ENCODE results near the gene HRK. TPM values are rescaled to one million over a fixed set of nuclear protein-coding genes. Genes with fewer than 3 reads are reported as not detected.

Gene HRK
- total RNA-seq, 1 experiment from 2014 or later, result 3.5 TPM

DNA sequence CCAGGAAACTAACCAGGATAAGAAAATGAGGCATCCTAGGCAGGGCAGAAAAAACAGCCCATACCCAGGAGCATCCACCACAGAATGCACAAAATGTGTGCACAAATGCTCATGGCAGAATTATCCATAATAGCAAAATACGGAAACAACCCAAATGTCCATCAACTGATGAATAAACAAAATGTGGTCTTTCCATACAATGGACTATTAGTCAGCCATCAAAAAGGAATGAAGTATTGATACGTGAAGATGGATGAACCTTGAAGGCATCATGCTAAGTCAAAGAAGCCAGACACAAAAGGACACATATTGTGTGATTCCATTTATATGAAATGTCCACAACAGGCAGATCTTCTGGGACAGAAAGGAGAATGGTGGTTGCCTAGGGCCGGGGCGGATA is 19.1 kb downstream of the HRK start (continued):
- no peak for TF ChIP-seq PRRX2 (CRISPR knock-in tag; IDR thresholded peaks at IDR 0.05)
- TF ChIP-seq, protein P1, sequence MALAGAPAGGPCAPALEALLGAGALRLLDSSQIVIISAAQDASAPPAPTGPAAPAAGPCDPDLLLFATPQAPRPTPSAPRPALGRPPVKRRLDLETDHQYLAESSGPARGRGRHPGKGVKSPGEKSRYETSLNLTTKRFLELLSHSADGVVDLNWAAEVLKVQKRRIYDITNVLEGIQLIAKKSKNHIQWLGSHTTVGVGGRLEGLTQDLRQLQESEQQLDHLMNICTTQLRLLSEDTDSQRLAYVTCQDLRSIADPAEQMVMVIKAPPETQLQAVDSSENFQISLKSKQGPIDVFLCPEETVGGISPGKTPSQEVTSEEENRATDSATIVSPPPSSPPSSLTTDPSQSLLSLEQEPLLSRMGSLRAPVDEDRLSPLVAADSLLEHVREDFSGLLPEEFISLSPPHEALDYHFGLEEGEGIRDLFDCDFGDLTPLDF (CRISPR knock-in tag; IDR thresholded peaks at IDR 0.05), result no peak
- no peak for TF ChIP-seq ZNF317 (CRISPR knock-in tag; IDR thresholded peaks at IDR 0.05; ENCODE audit: borderline replicate concordance, low read depth)
- TF ChIP-seq IRF2 (CRISPR knock-in tag; IDR thresholded peaks at IDR 0.05; ENCODE audit: borderline replicate concordance, low read depth), result no peak

DNA sequence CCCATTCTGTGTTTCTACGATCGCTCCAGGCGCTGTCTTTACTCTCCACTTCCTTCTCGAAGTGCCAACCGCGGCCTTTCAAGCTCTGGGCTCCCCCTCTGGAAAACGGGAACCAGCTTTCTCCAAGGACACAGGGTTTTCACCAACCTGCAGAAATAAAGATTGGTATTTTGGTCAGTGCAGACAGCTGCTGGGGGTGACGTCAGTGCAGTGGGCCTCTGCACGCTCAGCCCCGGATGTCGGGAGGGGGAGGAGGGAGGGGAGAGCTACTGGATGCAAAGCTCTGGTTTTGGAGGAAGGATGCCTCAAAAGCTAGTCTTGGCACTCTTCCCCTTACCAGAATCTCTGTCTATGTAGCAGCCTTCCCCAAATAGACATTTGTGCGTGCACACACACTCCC is 19.9 kb downstream of the HRK start:
- no peak overlapping the region for H3K4me3 Mint-ChIP-seq
- H3K27me3 Mint-ChIP-seq (ENCODE audit: low read depth), result no peaks in the 10 kb centered on the region
- ChIA-PET CTCF (interaction anchor here (1.0 to 1.1 kb wide), 3 partner anchors 22 to 158 kb away, joined by 3 to 9 read pairs (median 6); no protein-coding TSS in a partner anchor), POLR2A (interaction anchor here (0.5 kb wide), 1 partner anchor 14 kb away, joined by 3 read pairs; no protein-coding TSS in a partner anchor)
- no peak overlapping the region for H3K27ac Mint-ChIP-seq
- peaks cover 14% of the 10 kb centered on the region for H3K4me1 Mint-ChIP-seq
- H3K9me3 Mint-ChIP-seq, result no peaks in the 10 kb centered on the region
- TF ChIP-seq IRF2 (CRISPR knock-in tag; IDR thresholded peaks at IDR 0.05; ENCODE audit: borderline replicate concordance, low read depth) (no peak), GRHL2 (CRISPR knock-in tag; IDR thresholded peaks at IDR 0.05; ENCODE audit: insufficient replicate concordance, severe bottlenecking) (no peak), FOXP1 (CRISPR knock-in tag; IDR thresholded peaks at IDR 0.05; ENCODE audit: borderline replicate concordance) (no peak), ATF1 (CRISPR knock-in tag; IDR thresholded peaks at IDR 0.05) (no peak), SOX15 (CRISPR knock-in tag; IDR thresholded peaks at IDR 0.05) (no peak), JUN (CRISPR knock-in tag; IDR thresholded peaks at IDR 0.05) (no peak), NR3C1 (CRISPR knock-in tag; conservative IDR thresholded peaks at IDR 0.05; ENCODE audit: low read depth) (no peak), ELF4 (CRISPR knock-in tag; IDR thresholded peaks at IDR 0.05; ENCODE audit: low read depth) (no peak), GABPB1 (CRISPR knock-in tag; IDR thresholded peaks at IDR 0.05) (no peak), PRRX2 (CRISPR knock-in tag; IDR thresholded peaks at IDR 0.05) (no peak), HMGA2 (CRISPR knock-in tag; IDR thresholded peaks at IDR 0.05) (no peak), ETV6 (CRISPR knock-in tag; IDR thresholded peaks at IDR 0.05) (no peak), NR2C2 (CRISPR knock-in tag; IDR thresholded peaks at IDR 0.05) (no peak)
- TF ChIP-seq, protein P2, sequence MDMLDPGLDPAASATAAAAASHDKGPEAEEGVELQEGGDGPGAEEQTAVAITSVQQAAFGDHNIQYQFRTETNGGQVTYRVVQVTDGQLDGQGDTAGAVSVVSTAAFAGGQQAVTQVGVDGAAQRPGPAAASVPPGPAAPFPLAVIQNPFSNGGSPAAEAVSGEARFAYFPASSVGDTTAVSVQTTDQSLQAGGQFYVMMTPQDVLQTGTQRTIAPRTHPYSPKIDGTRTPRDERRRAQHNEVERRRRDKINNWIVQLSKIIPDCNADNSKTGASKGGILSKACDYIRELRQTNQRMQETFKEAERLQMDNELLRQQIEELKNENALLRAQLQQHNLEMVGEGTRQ (CRISPR knock-in tag; IDR thresholded peaks at IDR 0.05), result no peak
- TF ChIP-seq, protein P3, sequence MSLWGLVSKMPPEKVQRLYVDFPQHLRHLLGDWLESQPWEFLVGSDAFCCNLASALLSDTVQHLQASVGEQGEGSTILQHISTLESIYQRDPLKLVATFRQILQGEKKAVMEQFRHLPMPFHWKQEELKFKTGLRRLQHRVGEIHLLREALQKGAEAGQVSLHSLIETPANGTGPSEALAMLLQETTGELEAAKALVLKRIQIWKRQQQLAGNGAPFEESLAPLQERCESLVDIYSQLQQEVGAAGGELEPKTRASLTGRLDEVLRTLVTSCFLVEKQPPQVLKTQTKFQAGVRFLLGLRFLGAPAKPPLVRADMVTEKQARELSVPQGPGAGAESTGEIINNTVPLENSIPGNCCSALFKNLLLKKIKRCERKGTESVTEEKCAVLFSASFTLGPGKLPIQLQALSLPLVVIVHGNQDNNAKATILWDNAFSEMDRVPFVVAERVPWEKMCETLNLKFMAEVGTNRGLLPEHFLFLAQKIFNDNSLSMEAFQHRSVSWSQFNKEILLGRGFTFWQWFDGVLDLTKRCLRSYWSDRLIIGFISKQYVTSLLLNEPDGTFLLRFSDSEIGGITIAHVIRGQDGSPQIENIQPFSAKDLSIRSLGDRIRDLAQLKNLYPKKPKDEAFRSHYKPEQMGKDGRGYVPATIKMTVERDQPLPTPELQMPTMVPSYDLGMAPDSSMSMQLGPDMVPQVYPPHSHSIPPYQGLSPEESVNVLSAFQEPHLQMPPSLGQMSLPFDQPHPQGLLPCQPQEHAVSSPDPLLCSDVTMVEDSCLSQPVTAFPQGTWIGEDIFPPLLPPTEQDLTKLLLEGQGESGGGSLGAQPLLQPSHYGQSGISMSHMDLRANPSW (CRISPR knock-in tag; conservative IDR thresholded peaks at IDR 0.05; ENCODE audit: low read depth), result no peak
- TF ChIP-seq, protein P4, sequence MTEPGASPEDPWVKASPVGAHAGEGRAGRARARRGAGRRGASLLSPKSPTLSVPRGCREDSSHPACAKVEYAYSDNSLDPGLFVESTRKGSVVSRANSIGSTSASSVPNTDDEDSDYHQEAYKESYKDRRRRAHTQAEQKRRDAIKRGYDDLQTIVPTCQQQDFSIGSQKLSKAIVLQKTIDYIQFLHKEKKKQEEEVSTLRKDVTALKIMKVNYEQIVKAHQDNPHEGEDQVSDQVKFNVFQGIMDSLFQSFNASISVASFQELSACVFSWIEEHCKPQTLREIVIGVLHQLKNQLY (CRISPR knock-in tag; IDR thresholded peaks at IDR 0.05), result no peak
- TF ChIP-seq, protein P1 (CRISPR knock-in tag; IDR thresholded peaks at IDR 0.05), result no peak
- TF ChIP-seq, protein P5, sequence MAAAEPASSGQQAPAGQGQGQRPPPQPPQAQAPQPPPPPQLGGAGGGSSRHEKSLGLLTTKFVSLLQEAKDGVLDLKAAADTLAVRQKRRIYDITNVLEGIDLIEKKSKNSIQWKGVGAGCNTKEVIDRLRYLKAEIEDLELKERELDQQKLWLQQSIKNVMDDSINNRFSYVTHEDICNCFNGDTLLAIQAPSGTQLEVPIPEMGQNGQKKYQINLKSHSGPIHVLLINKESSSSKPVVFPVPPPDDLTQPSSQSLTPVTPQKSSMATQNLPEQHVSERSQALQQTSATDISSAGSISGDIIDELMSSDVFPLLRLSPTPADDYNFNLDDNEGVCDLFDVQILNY (CRISPR knock-in tag; IDR thresholded peaks at IDR 0.05), result no peak
- no peak for DNase-seq (ENCODE audit: low spot score)
- no peaks in the 10 kb centered on the region for H3K36me3 Mint-ChIP-seq
- ATAC-seq, result no peak
